Measurements from ENCODE around the gene SART3.

DNA sequence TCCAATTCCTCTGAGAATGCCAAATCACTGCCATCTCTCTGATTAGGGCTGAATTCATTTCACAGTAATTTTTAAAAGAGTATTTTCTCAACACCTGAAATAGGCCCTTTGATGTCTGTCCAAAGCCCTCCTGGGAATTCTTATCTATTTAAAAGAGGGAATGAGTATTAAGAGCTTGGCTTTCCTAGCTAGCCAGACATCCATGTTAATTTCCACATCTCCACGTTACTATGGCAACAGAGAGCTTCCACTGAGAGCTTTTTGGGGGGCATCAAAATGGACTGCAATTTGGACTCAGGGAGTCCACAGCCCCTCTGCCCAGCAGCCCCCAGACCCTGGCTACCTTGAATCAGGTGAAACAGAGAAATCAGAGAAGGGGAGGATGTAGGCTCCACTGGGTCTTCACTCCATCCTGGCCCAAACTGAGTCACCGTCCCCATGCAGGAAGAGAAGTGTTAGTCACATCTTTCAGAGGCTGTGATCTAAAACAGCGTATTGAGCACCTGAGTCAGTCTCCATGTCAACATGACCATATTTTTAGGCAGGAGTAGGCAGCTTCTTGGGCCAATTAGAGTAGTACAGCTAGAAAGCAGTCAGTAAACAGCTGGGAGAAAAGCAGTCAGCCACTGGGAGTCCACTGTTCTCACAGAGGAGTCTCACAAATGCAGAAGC, 52.9 kb downstream of the SART3 start:
- TF ChIP-seq POLR2A (IDR thresholded peaks at IDR 0.05) (no peak), CTCF (IDR thresholded peaks at IDR 0.05) (no peak)

Measured in heart left ventricle (tissue), 13 donors.